GM19397 (cell line): ENCODE data around the gene GCH1.
A peak's percentile ranks its signal among the peaks of the same experiment; 100 is the strongest.
"Not testable (repeated sequence)": the region's sequence is repeated elsewhere in the genome, so short reads cannot be mapped to it uniquely, and the experiment has no call there.

Source experiments
- ATAC-seq: cut with Tn5 transposase; IDR thresholded peaks from one replicate; pipeline ENCODE4 v1.9.1; 2021; ENCODE audit warnings: mild to moderate bottlenecking, moderate library complexity; ENCODE audit not compliant: unreplicated experiment

The GCH1 gene, protein sequence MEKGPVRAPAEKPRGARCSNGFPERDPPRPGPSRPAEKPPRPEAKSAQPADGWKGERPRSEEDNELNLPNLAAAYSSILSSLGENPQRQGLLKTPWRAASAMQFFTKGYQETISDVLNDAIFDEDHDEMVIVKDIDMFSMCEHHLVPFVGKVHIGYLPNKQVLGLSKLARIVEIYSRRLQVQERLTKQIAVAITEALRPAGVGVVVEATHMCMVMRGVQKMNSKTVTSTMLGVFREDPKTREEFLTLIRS

DNA sequence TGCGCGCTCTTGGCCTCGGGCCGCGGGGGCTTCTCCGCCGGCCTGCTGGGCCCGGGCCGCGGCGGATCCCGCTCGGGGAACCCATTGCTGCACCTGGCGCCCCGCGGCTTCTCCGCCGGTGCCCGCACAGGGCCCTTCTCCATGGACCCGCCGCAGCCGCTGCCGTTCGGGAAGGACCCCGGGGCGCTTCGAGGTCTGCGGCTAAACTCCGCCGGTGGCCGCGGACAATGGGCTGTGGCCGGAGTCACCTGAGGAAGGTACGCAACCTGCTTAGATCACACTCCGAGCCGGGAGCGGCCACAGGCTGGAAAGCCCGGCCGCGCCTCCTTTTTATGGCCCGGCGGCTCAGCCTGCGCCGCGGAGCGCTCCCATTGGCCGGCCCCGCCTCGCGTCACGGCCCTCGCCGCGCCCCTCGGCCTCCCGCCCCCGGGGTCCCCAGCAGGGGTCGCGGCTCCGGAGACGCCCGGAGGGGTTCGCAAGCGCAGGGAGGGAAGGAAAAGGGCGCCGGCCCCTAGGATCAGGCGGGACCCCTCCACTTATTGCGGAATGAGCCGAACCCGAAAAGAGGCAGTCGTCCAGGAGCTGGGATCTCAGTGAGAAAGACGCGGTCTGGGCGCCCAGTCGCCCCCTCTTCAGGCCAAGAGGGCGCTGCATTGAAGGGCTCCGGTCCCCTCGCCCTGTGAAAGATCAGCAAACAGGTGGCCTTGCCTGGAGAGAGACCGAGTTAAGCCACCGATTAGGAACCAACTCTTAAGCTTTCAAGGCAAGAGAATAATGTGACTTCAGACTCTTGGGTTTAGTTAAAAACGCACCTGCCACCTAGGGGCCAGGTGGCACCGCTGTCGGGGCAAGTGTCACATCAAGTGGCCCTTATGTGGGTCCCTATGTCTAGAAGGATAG is at the start of gene GCH1:
TSS of gene GCH1 (minus strand) at position 306 of the 900 bp plus-strand sequence. CDS start at position 143, 163 bp downstream.
- ATAC-seq, result peak; percentile 82

DNA sequence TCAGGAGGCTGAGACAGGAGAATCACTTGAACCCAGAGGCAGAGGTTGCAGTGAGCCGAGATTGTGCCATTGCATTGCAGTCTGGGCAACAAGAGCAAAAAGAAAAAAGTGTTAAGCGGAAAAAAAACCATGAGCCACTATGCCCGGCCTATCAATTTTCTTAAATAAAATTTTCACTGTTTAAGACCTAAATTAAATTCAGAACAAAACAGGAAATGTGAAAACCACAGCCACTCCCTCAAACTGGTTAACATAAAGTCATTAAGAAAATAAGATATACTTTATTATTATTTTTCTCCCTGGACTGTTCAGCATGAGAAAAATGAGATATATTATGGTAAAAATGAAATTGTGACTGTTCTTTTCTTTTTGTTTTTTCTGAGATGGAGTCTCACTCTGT is 44.6 kb upstream of the GCH1 start:
- ATAC-seq, result no peak

DNA sequence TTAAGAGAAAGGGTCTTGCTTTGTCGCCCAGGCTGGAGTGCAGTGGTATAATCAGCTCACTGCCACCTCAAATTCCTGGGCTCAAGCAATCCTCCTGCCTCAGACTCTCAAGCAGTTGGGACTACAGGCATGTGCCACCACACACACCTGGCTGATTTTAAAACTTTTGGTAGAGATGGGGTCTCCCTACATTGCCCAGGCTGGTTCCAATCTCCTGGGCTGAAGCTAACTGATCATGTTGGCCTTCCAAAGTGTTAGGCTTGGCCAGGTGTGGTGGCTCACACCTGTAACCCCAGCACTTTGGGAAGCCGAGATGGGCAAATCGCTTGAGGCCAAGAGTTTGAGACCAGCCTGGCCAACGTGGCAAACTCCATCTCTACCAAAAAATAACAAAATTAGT is 43.9 kb upstream of the GCH1 start:
- ATAC-seq, result no peak

DNA sequence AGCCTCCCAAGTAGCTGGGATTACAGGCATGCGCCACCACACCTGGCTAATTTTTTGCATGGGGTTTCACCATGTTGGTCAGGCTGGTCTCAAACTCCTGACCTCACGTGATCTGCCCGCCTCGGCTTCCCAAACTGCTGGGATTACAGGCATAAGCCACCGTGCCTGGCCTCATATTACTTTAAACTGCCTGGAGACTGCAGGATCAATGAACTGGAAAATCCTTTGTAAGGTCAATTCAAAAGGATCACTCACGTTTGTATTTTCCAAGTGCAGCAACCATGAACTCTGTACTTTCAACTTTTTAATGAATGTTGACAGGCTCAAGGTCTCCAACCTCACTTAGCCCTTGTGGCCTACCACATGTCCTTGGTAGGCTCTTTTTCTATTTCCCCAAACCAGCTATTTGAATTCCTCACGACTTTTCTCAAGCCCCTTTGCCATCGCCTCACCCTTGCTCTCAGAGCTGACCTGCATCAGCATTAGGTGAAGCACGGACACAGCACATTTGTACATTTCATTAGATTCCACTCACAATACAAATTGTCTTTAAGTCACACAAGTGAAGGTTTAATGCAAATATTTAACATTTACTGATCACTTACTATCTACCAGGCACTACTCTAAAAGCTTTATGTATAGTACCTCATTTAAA is 42.2 kb upstream of the GCH1 start:
- ATAC-seq, result no peak

DNA sequence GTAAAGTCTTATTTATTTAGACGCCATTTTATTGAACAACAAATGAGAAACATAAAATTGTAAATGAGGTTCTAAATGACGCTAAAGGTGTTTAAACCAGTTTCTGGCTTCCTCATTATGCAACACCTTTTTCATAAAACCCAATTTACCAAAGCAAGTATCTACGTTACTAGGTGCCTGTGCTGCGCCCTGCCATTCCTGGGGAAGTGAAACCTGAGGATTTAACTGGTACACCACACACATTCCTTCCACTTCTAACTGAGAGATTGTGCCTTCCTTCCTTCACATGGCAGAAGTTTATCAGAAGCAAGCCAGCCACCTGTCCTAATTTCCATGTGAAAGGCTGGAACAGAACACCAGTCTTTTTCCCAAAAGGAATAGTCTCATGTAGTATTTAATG is 40.3 kb upstream of the GCH1 start:
- ATAC-seq, result no peak

DNA sequence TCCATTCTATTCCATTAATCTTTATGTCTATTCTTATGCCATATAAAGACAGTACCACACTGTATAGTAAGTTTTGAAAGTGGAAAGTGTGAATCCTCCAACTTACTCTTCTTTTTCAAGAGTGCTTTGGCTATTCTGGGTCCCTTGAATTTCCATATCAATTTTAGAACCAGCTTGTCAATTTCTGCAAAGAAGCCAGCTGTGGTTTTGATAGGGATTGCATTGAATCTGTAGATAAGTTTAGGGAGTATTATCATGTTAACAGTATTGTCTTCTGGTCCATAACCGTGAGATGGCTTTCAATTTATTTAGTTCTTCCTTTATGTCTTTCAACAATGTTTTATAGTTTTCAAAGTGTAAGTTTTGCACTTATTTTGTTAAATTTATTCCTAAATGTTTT is 34.2 kb upstream of the GCH1 start:
- no peak for ATAC-seq

DNA sequence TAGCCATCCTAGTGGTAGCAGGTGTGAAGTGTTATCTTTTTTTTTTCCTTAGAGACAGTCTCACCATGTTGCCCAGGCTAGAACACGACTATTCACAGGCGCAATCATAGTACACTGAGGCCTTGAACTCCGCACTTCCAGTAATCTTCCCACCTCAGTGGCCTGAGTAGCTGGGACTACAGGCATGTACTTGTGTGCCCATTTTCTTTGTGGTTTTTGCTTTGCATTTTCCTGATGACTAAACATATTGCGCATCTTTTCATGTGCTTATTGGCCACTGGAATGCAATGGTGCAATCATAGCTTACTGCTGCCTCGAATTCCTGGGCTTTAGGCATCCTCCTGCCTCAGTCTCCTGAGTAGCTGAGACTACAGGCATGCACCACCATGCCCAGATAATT is 33.3 kb upstream of the GCH1 start:
- ATAC-seq, result no peak

DNA sequence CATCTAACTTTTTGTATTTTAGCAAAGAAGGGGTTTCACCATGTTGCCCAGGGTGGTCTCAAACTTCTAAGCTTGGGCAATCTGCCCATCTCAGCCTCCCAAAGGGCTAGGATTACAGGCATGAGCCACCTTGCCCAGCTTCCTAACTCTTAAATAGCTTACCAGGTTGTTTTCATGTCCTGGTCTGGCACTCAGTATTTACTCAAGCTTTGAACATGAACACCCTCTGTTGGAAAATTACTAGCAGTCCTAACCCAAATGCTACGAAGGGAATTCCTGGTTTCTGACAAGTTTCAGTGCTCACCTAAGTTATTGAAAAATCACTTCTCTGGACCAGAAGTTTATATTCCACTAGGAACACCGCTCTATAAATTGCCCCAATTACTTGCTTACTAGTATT is 32.5 kb upstream of the GCH1 start:
- no peak for ATAC-seq

DNA sequence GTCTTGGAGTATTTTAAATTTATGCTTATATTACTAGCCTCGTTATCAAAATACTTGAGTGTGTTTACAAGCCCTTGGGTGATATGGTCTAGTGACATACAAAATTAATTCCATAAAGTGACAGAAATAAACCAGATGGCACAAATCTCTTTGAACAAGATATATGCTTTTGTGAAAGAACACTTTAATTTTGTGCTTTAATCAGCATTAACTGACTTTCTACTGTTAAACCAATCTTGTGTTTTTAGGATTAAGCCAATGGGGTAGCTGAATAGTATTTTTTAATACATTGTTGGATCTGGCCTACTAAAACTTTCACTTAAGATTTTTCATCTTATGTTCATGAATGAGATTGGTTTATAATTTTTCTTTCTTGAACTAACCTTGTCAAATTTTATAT is 30.4 kb upstream of the GCH1 start:
- no peak for ATAC-seq

DNA sequence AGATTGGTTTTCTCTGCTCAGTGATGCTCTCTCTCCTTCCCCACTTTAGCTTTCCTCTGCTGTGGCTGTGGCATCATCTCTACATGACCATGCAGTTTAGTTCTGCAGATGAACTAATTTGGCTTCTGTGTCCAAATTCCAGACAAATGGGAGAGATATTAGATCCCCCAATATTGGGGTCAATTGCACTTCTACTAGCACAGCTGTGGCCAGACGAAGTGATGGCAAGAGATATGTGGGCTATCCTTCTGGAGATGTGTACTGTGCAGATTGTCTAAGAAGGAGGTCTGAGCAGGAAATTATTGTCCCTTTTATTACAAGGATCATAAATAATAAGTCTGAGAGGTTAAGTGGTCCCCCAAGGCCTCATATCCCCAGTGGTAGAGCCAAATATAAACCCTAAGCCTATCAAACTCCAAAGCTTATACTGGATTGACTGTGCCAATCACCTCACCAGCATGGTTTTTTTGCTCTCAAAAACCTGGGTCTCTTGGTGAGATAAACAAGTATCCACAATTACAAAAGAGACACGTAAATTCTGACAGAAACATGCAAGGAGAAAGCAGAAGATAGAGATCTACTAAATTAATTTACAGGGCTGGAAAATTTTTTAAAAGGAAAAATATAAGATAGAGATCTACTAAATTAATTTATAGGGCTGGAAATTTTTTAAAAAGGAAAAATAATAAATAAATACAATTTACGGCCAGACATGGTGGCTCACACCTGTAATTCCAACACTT is 29.1 kb upstream of the GCH1 start:
- no peak for ATAC-seq

DNA sequence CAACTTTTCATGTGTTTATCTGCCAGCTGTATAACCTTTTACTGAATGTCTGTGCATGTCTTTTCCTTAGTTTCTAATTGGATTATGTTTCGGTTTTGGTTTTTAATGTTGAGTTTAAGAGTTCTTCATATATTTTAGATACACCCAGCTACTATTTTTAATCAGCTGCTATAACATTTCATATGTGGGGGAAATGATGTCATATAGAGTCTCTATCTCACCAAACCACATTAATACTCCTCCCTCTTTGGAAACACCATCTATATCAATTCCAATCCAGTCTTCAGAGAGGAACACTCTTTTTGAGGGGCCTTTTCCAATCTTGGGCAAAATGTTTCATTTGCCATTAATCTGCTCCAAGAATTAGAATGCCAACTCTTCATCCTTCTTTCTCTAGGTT is 28.5 kb upstream of the GCH1 start:
- ATAC-seq, result no peak

DNA sequence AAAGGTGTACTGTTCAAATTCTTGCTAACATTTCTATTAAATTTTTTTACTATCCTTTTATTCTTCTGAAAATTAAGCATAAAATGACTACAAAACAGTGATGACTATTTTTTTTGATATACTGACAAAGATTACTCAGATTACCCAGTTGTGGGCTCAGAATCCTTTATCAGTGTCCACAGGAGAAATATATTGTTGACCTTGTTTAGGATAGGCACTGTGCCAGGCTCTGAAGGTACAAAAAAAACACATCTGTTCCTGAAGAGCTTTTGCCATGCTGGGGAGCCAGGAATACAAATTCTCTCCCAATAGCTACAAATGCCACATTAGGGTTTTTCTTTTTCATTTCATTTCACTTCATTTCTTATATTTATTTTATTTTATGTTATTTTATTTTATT is 26.9 kb upstream of the GCH1 start:
- no peak for ATAC-seq

DNA sequence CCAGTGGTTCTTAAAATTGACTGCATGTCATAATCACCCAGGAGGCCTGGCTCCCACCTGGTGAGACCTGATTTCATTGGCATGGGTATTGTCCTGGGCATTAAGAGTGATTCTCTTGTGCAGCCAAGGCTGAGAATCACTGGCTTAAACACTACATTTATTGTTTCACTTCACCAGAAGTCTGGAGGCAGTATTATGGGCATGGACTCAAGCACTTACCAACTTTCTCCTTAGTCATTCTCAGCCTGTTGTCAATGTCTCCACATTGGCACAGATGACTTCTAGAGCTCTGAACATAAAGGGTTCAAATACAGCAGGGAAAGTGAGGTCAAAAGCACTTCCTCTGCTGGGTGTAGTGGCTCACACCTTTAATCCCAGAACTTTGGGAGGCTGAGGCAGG is 25.6 kb upstream of the GCH1 start:
- no peak for ATAC-seq

DNA sequence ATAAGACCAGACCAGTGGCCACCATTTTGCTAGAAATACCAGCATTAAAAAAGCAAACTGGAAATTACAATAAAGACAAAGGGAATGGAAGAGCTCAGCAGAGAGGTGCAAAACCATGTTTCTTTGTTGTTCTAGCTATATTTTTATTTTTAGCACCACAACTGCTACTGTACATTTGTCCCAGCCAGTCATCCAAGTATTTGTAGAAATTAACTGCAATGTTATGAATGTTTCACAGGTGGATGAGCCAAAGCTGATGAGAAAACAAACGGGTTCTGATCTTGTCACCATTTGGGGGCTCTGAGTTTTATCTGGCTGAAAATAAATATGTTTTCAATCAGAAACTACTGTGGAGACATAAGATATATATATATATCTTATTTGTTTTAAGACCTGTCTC is 24.9 kb upstream of the GCH1 start:
- no peak for ATAC-seq

DNA sequence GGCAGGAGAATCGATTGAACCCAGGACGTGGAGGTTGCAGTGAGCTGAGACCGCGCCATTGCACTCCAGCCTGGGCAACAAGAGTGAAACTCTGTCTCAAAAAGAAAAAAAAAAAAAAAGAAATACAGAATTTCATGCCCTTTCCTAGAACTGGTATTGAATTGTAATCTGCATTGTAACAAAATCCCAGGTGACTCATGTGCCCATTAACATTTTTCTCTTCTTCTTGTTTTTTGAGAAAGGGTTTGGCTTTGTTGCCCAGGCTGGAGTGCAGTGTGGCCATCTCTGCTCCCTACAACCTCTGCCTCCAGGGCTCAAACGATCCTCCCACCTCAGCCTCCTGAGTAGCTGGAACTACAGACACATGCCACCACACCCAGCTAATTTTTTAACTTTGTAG is 23.9 kb upstream of the GCH1 start:
- not testable (repeated sequence) for ATAC-seq

DNA sequence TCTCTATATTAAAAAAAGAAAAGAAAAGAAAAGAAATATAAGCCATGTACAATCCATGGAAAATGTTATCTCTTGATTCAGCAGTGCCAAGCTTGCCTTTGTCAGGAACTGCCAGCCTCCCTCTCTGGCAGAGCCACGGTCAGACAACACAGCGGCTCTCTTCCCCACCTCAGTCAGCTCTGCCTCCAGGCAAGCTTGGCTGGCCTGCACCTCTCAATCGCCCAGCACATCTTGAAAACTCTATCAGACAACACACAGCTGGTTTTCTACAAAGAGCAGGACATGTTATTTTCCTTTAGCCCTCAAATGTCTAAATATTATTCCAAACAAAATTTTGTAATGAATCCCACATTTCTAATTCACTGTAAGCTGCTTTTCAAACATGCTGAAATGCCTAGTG is 20.0 kb upstream of the GCH1 start:
- no peak for ATAC-seq

DNA sequence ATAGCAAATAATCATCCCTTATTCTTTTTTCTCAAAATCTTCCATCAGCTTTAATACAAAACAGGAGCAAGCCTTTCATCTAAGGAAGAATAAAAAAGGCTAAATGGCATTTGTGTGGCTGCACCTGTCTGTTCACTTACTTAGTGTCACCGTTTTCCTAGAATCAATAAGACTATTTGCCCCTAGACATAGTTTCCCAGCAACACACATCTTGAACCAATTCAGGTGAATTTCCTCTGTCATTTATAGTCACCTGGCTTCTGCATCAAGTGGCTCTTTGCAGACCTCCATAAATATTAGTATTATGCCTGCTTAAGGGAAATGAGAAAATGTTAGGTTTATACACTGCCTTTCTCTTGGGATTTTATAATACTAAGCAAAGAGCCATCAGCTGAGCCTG is 17.4 kb upstream of the GCH1 start:
- no peak for ATAC-seq

DNA sequence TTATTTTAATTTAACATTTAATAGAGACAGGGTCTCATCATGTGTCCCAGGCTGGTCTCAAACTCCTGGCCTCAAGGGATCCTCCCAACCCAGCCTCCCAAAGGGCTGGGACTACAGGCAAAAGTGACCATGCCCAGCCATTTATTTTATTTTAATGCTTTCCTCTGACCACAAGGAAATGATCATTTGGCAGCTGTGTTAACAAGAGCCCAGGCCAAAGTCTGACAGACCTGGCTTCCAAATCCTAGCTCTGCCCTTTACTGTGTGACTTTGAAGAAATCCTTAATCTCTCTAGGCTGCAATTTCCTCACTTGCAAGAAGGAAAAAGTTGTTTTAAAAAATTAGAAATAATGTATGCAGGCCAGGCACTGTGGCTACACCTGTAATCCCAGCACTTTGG is 16.7 kb upstream of the GCH1 start:
- no peak for ATAC-seq

DNA sequence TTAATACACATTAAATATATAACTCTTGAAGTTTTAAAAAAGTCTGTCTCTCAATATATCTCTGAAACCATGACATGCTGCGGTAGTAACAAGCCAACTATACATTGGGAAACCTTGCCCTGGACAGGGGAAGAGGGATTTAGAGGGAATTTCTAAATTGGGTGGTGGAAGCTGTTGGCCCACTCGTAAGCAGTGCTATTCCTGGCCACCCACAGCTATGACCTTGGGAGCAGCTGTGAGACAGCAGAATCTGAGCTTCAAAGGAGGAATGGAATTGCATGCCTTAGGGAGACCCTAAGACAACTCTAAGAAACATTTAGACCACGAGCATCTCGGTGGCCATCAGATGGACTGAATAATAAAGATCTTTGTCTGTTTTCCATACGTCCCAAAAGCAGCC is 15.8 kb upstream of the GCH1 start:
- ATAC-seq, result no peak

DNA sequence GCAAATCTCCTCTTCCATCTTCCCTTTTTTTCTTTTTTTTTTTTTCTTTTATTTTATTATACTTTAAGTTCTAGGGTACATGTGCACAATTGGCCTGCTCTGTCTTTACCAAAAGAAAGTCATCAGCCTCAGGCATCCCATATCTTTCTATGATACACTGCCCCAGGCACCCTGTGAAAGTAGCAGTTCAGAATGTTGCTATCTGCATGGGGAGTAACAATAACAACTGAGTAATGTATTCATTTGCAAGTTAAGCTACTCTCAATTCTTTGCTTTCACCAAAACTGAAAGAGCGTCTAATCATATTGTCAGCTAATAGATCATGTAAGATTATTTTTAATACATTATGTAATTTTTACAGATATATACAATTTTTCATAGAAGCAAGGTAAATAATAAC is 13.5 kb upstream of the GCH1 start:
- no peak for ATAC-seq

DNA sequence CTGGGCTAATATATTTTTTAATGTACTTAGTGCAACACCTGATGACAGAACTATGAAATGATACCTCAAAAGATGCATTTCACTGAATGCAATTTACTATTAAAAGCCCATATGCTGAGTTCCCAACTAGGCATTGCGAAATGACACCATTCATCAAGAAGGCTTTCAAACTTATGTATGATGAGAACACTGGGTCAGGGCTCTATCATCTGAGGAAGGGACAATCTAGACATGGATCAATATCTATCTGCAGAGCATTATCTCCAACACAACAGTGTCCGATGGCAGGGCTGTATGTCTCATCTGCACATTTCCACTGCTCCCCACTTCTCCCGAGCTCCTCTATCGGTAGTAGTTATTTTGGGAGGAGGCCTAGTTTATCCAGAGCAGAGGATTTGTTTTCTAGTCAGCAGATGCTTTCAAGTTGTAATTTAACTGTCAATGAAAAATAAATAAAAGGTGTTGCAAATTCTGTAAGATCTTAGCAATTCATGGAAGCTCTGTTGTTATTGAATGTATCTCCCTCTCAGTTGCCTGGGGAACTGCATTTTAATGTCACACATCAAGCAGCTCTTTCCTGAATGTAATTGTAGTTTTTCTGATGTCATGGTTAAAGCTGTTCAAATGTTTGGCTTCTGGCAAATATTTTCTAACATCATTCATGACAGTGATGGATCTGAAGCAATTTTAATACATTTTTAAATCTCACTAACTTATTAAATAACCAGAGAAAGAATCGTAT is 7.4 kb upstream of the GCH1 start:
- no peak for ATAC-seq
